GM12878 (cell line): Measurements from ENCODE around the gene MFGE8.

Experiments
- MYC ChIP-seq: IDR thresholded peaks from 2 replicates; pipeline ENCODE4 v1.6.1; 2011; ENCODE audit warnings: mild to moderate bottlenecking, low read length, moderate library complexity, inconsistent platforms; ENCODE audit not compliant: insufficient read depth, insufficient replicate concordance, insufficient read length, severe bottlenecking
- NFIC ChIP-seq: IDR thresholded peaks from 2 replicates; pipeline ENCODE4 v1.6.1; 2012; ENCODE audit warnings: low read depth, mild to moderate bottlenecking, inconsistent platforms, low read length, moderate library complexity
- NFXL1 ChIP-seq: fragments of 450-650 bp; IDR thresholded peaks from 2 replicates; pipeline ENCODE4 v1.6.1; 2017; ENCODE audit warnings: antibody characterized with exemption, mild to moderate bottlenecking, borderline replicate concordance
- SIN3A ChIP-seq: IDR thresholded peaks from 2 replicates; pipeline ENCODE4 v1.6.1; 2012; ENCODE audit warnings: low read depth, low read length, improper control_type of control experiment
- TAF1 ChIP-seq: IDR thresholded peaks from 2 replicates; pipeline ENCODE4 v1.6.1; 2011; ENCODE audit warnings: mild to moderate bottlenecking, low read depth, low read length, borderline replicate concordance
- TBL1XR1 ChIP-seq: IDR thresholded peaks from 2 replicates; pipeline ENCODE4 v1.6.1; 2012; ENCODE audit warnings: low read depth, low read length, improper control_type of control experiment
- TCF12 ChIP-seq: IDR thresholded peaks from 2 replicates; pipeline ENCODE4 v1.6.1; 2011; ENCODE audit warnings: low read depth, mild to moderate bottlenecking, low read length
- TF ChIP-seq, protein P1 (sequence below): IDR thresholded peaks from 2 replicates; pipeline ENCODE4 v1.6.1; 2012; ENCODE audit warnings: low read depth, low read length, improper control_type of control experiment
- TF ChIP-seq, protein P2 (sequence below), 3 experiments: IDR thresholded peaks in 2 of 3; conservative IDR thresholded peaks in 1 of 3; 2 replicates each; pipeline ENCODE4 v1.5.1; 2011; ENCODE audit warnings: low read depth in 3 of 3, low read length in 3 of 3, mild to moderate bottlenecking in 3 of 3, control low read depth in 2 of 3, moderate library complexity in 2 of 3, inconsistent platforms in 1 of 3, mixed read lengths in 1 of 3; ENCODE audit not compliant: control insufficient read depth in 2 of 3, insufficient read depth in 1 of 3; ENCODE audit errors: extremely low read depth in 1 of 3

DNA sequence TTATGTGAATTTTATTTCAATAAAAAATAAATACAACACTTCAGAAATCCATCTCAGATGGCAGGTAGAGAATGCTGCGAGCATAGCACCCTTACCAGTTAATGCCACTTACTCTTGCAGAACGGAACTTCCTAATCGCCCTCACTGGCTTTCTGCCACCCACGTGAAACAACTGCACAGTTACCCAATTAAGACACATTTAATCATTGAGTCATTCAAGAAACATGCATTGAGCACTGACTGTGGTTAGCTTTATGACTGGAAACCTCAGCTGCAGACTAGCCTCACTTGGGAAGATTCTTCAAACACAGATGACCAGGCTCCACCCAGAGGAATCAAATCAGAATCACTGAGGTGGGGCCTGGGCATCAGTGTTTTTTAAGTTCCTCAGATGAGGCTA lies 5.6 kb upstream of the MFGE8 start:
- no peak for TF ChIP-seq TAF1
- TF ChIP-seq NFIC, result no peak
- no peak for TF ChIP-seq MYC
- TF ChIP-seq, protein P1, sequence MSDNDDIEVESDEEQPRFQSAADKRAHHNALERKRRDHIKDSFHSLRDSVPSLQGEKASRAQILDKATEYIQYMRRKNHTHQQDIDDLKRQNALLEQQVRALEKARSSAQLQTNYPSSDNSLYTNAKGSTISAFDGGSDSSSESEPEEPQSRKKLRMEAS, result no peak
- TF ChIP-seq, protein P2, sequence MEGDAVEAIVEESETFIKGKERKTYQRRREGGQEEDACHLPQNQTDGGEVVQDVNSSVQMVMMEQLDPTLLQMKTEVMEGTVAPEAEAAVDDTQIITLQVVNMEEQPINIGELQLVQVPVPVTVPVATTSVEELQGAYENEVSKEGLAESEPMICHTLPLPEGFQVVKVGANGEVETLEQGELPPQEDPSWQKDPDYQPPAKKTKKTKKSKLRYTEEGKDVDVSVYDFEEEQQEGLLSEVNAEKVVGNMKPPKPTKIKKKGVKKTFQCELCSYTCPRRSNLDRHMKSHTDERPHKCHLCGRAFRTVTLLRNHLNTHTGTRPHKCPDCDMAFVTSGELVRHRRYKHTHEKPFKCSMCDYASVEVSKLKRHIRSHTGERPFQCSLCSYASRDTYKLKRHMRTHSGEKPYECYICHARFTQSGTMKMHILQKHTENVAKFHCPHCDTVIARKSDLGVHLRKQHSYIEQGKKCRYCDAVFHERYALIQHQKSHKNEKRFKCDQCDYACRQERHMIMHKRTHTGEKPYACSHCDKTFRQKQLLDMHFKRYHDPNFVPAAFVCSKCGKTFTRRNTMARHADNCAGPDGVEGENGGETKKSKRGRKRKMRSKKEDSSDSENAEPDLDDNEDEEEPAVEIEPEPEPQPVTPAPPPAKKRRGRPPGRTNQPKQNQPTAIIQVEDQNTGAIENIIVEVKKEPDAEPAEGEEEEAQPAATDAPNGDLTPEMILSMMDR (IDR thresholded peaks at IDR 0.05 in 2 of 3, conservative IDR thresholded peaks at IDR 0.05 in 1 of 3; ENCODE audit: control insufficient read depth in 2 of 3, extremely low read depth in 1 of 3, insufficient read depth in 1 of 3, low read depth in 3 of 3, low read length in 3 of 3), result no peak
- no peak for TF ChIP-seq TCF12
- TF ChIP-seq SIN3A, result no peak
- no peak for TF ChIP-seq TBL1XR1
- TF ChIP-seq NFXL1, result no peak
